Skin of body (tissue), 2 donors: ENCODE data around the gene RABIF. TPM values are rescaled to one million over a fixed set of nuclear protein-coding genes. Genes with fewer than 3 reads are reported as not detected.
"Not testable (repeated sequence)": the region's sequence is repeated elsewhere in the genome, so short reads cannot be mapped to it uniquely, and the experiment has no call there.

Experiments used
- DNase-seq: peaks from one replicate; lab custom pipeline; 2025; lab: John Stamatoyannopoulos, UW
- total RNA-seq: library from RNA; depleted of rRNA; stranded (reverse); fragments of >200 nt; gene quantifications from one replicate; pipeline ENCODE4 v1.2.3, GENCODE V29; 2014

RABIF gene
- 4.8 TPM for total RNA-seq

GRCh38 chr1:202888531-202889360 lies at the start of gene RABIF:
Gene RABIF (minus strand): TSS chr1:202889149. CDS start chr1:202889098, 51 bp downstream.
- peak; percentile 87 for DNase-seq

GRCh38 chr1:202938287-202938925 lies 49.5 kb upstream of the RABIF start:
- DNase-seq: no peak

GRCh38 chr1:202936409-202936808 lies 47.5 kb upstream of the RABIF start:
- DNase-seq: not testable (repeated sequence)

- DNase-seq: no peak
Measured at GRCh38 chr1:202935844-202936243, 46.9 kb upstream of the RABIF start.

GRCh38 chr1:202934755-202935154 lies 45.8 kb upstream of the RABIF start:
- DNase-seq: no peak

GRCh38 chr1:202932476-202932875 lies 43.5 kb upstream of the RABIF start:
- no peak for DNase-seq

GRCh38 chr1:202926581-202927491 lies 37.9 kb upstream of the RABIF start, which contains the start of gene KLHL12:
Gene KLHL12 (minus strand): TSS chr1:202927234. CDS start chr1:202925162, 2,072 bp downstream.
- DNase-seq: peak; percentile 96

- no peak for DNase-seq
Measured at GRCh38 chr1:202923533-202923932, 34.6 kb upstream of the RABIF start.

- DNase-seq: no peak
Measured at GRCh38 chr1:202919615-202920014, 30.7 kb upstream of the RABIF start.

- peak; percentile 33 for DNase-seq
Measured at GRCh38 chr1:202915146-202915545, 26.2 kb upstream of the RABIF start.

GRCh38 chr1:202912476-202912875 lies 23.5 kb upstream of the RABIF start:
- not testable (repeated sequence) for DNase-seq

- no peak for DNase-seq
Measured at GRCh38 chr1:202909494-202909893, 20.5 kb upstream of the RABIF start.

GRCh38 chr1:202908998-202909397 lies 20.0 kb upstream of the RABIF start:
- no peak for DNase-seq

- no peak for DNase-seq
Measured at GRCh38 chr1:202905331-202905730, 16.4 kb upstream of the RABIF start.

- not testable (repeated sequence) for DNase-seq
Measured at GRCh38 chr1:202903808-202904207, 14.9 kb upstream of the RABIF start.

- DNase-seq: no peak
Measured at GRCh38 chr1:202901555-202901954, 12.6 kb upstream of the RABIF start.

GRCh38 chr1:202892501-202892900 lies 3.6 kb upstream of the RABIF start:
- DNase-seq: no peak

GRCh38 chr1:202890392-202890791 lies 1.4 kb upstream of the RABIF start:
- DNase-seq: peak; percentile 2

GRCh38 chr1:202888221-202888530 lies 773 bp downstream of the RABIF start:
- no peak for DNase-seq

GRCh38 chr1:202880961-202881460 lies 7.9 kb downstream of the RABIF start:
- no peak for DNase-seq

- DNase-seq: no peak
Measured at GRCh38 chr1:202880062-202880461, 8.9 kb downstream of the RABIF start.

- no peak for DNase-seq
Measured at GRCh38 chr1:202879128-202879527, 9.8 kb downstream of the RABIF start.
